Endothelial cell (in vitro differentiated cells): ENCODE data around the gene TMEM186. TPM values are rescaled to one million over a fixed set of nuclear protein-coding genes. Genes with fewer than 3 reads are reported as not detected.
"Not testable (repeated sequence)": the region's sequence is repeated elsewhere in the genome, so short reads cannot be mapped to it uniquely, and the experiment has no call there.

ENCODE experiments used
- DNase-seq: peaks from one replicate; pipeline ENCODE4 v3.0.0; 2021; ENCODE audit warnings: low spot score
- H3K27ac Mint-ChIP-seq: one replicate; pipeline ENCODE4 v1.8.0; 2021; ENCODE audit warnings: mixed read lengths, inconsistent platforms; ENCODE audit not compliant: unreplicated experiment
- H3K27me3 Mint-ChIP-seq: one replicate; pipeline ENCODE4 v1.8.0; 2021; ENCODE audit warnings: mild to moderate bottlenecking, moderate library complexity, mixed read lengths, inconsistent platforms; ENCODE audit not compliant: unreplicated experiment
- H3K36me3 Mint-ChIP-seq: one replicate; pipeline ENCODE4 v1.8.0; 2021; ENCODE audit warnings: mild to moderate bottlenecking, low read depth, mixed read lengths, inconsistent platforms; ENCODE audit not compliant: unreplicated experiment
- H3K4me1 Mint-ChIP-seq: one replicate; pipeline ENCODE4 v1.8.0; 2021; ENCODE audit warnings: mild to moderate bottlenecking, mixed read lengths, inconsistent platforms; ENCODE audit not compliant: unreplicated experiment
- H3K4me3 Mint-ChIP-seq: one replicate; pipeline ENCODE4 v1.8.0; 2021; ENCODE audit warnings: mild to moderate bottlenecking, mixed read lengths, inconsistent platforms; ENCODE audit not compliant: unreplicated experiment
- H3K9me3 Mint-ChIP-seq: one replicate; pipeline ENCODE4 v1.8.0; 2021; ENCODE audit warnings: mixed read lengths, inconsistent platforms; ENCODE audit not compliant: unreplicated experiment
- total RNA-seq: library from RNA; stranded (reverse); fragmentation: NEBNext Ultra II Directional; extraction: Animal tissue kit (Norgen Biotek cat#: 25700); gene quantifications from one replicate; pipeline ENCODE4 v1.2.1, GENCODE V29; 2021; ENCODE audit not compliant: unreplicated experiment
- TF ChIP-seq, protein P1 (sequence below): fragments of 200-600 bp; sonication (generic); IDR thresholded peaks from one replicate; pipeline ENCODE4 v1.5.0; 2021; ENCODE audit warnings: antibody characterized with exemption; ENCODE audit not compliant: unreplicated experiment

TMEM186 gene
- total RNA-seq, 1 donor from 2014 or later = 8.1 TPM

GRCh38 chr16:8836797-8837196 lies 39.4 kb upstream of the TMEM186 start:
- not testable (repeated sequence) for DNase-seq, H3K4me1 Mint-ChIP-seq, H3K9me3 Mint-ChIP-seq, H3K36me3 Mint-ChIP-seq, H3K27me3 Mint-ChIP-seq, H3K4me3 Mint-ChIP-seq, H3K27ac Mint-ChIP-seq

DNA sequence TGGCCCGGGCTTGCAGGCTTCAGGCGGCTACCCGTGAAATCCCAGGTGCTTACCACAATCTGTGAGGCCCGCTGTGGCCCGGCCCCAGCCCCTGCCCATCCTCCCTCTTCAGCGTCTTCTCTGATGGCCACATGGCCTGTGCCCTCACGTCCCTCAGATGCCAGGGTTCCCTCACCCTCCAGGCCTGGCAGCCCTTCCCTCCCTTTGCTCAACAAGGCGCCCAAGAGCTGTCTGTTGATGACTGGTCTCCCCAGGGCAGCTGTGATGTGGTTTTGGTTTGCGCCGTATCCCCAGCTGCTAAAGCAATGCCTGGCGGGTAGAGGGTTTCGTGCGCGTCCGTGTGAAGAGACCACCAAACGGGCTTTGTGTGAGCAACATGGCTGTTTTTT lies 35.3 kb upstream of the TMEM186 start:
- Mint-ChIP-seq H3K36me3 (peaks cover 11% of the 10 kb centered on the region), H3K4me3 (peak overlapping the region; percentile 44), H3K9me3 (no peaks in the 10 kb centered on the region), H3K4me1 (peaks cover 7% of the 10 kb centered on the region), H3K27me3 (peaks cover 6% of the 10 kb centered on the region), H3K27ac (no peak overlapping the region)
- TF ChIP-seq, protein P1, sequence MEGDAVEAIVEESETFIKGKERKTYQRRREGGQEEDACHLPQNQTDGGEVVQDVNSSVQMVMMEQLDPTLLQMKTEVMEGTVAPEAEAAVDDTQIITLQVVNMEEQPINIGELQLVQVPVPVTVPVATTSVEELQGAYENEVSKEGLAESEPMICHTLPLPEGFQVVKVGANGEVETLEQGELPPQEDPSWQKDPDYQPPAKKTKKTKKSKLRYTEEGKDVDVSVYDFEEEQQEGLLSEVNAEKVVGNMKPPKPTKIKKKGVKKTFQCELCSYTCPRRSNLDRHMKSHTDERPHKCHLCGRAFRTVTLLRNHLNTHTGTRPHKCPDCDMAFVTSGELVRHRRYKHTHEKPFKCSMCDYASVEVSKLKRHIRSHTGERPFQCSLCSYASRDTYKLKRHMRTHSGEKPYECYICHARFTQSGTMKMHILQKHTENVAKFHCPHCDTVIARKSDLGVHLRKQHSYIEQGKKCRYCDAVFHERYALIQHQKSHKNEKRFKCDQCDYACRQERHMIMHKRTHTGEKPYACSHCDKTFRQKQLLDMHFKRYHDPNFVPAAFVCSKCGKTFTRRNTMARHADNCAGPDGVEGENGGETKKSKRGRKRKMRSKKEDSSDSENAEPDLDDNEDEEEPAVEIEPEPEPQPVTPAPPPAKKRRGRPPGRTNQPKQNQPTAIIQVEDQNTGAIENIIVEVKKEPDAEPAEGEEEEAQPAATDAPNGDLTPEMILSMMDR = no peak
- no peak for DNase-seq

DNA sequence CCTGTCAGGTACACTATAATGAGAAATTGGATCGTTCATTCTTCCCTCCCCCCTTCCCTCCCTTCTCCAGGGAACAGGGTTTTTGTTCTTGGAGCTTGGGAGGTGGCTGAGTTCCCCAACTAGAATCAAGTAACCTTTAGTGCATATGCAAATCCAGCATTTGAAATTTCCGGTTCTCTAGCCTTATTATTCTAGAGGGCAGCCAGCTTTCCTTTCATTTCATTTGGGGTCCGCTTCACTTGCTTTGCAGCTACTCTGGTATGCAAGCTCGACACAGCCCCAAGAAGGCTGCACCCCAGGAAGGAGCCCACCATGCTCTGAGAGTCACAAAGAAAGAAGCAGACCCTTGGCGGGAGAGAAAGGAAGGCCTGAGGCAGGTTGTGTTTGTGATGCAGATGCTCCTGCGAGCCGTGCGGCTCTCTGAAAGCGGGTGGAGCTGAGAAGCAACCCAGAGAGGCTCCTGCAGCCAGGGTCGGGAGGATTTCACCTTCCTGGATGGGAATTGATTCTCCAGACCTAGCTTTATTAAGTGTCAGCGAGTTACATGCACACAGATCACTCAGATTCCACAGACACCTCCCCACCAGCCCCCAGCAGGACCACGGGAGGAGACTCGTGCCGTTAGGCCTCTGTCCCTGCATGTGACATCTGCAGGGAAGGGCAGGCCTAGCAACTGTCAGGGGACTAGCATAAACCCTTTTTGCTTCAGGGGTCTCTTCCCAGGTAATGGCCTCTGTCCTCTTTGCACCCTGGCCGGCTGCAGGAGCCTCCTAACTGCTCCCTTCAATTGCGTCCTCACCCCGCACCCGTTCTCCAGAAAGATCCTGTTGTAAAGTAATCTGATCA lies 34.7 kb upstream of the TMEM186 start:
- TF ChIP-seq, protein P1 = no peak
- H3K36me3 Mint-ChIP-seq = peaks cover 11% of the 10 kb centered on the region
- H3K27me3 Mint-ChIP-seq = peaks cover 6% of the 10 kb centered on the region
- H3K27ac Mint-ChIP-seq = no peak overlapping the region
- H3K4me3 Mint-ChIP-seq = no peak overlapping the region
- H3K4me1 Mint-ChIP-seq = peaks cover 7% of the 10 kb centered on the region
- H3K9me3 Mint-ChIP-seq = no peaks in the 10 kb centered on the region
- DNase-seq = no peak

GRCh38 chr16:8831450-8831849 lies 34.0 kb upstream of the TMEM186 start:
- no peak overlapping the region for H3K4me3 Mint-ChIP-seq
- peak overlapping the region; percentile 24 for H3K27ac Mint-ChIP-seq
- H3K36me3 Mint-ChIP-seq = peaks cover 11% of the 10 kb centered on the region
- no peak for DNase-seq
- TF ChIP-seq, protein P1 = no peak
- H3K4me1 Mint-ChIP-seq = peaks cover 7% of the 10 kb centered on the region
- no peaks in the 10 kb centered on the region for H3K9me3 Mint-ChIP-seq
- H3K27me3 Mint-ChIP-seq = peaks cover 6% of the 10 kb centered on the region

DNA sequence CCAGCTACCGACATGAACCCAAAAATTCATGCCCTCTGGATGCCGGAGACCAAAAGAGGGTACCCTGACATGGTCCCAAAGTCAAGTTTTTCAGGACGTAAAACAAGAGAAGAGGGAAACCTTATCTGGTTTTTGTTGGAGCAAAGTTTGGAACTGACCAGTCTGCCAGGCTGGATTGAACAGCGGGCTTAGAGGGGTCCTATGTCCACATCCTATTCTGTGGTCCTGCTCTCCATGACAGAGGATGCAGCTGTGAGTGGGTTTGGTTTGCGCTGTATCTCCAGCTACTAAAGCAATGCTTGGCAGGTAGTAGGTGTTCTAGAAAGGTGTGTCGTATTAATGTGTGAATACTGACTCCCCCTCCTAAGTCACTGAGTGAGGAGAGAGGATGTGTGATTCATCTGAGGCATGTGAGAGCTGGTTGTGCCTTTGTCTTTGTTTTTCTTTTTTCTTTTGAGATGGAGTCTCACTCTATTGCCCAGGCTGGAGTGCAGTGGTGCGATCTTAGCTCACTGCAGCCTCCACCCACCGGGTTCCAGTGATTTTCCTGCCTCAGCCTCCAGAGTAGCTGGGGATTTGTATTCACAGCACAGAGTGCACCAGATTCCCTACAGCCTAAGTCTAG lies 31.2 kb upstream of the TMEM186 start:
- Mint-ChIP-seq H3K27ac (no peak overlapping the region), H3K4me3 (no peak overlapping the region)
- no peak for DNase-seq

More for the DNA sequence above, 31.2 kb upstream of the TMEM186 start:
- H3K27me3 Mint-ChIP-seq = peaks cover 6% of the 10 kb centered on the region
- H3K36me3 Mint-ChIP-seq = peaks cover 11% of the 10 kb centered on the region
- no peaks in the 10 kb centered on the region for H3K9me3 Mint-ChIP-seq
- TF ChIP-seq, protein P1 = no peak
- peaks cover 2% of the 10 kb centered on the region for H3K4me1 Mint-ChIP-seq
